HepG2 (cell line): ENCODE results near the gene UBE2O.

ENCODE experiments used
- CTCF ChIP-seq: sonication (generic); formaldehyde crosslinking; IDR thresholded peaks from 2 replicates; pipeline ENCODE4 v1.5.0; 2020; ENCODE audit warnings: mild to moderate bottlenecking, missing genetic modification reagents, moderate library complexity
- ZBTB14 ChIP-seq: sonication (generic); formaldehyde crosslinking; IDR thresholded peaks from 2 replicates; pipeline ENCODE4 v1.4.0; 2020; ENCODE audit warnings: missing genetic modification reagents
- ZNF724P ChIP-seq: sonication (generic); formaldehyde crosslinking; IDR thresholded peaks from 2 replicates; pipeline ENCODE4 v1.8.0; 2022; ENCODE audit warnings: missing genetic modification reagents, borderline replicate concordance

DNA sequence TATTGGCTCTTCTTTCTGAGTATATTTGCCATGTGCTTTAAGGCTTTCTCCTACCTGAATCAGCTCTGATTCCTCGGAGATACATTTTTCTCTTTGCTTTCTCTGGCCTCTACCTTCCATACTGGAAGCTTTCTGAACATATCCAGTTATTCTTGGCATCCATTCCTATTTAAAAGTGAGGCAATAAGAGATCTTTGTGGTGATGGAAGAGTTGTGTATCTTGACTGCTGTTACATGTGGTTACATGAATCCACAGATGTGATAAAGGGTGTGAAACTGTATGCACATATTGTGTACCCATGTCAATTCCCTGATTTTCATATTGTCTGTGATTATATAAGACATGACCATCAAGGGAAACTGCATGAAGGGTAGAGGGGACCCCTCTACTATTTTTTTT lies 24.4 kb downstream of the UBE2O start:
- no peak for TF ChIP-seq CTCF (CRISPR knock-in tag)
- no peak for TF ChIP-seq ZNF724P
- no peak for TF ChIP-seq ZBTB14
